AG09319 (cell line): ENCODE data around the gene HABP4.

Source experiments
- DNase-seq: peaks from one replicate; pipeline ENCODE4 v3.0.0-alpha.2; 2010; ENCODE audit warnings: low read depth; ENCODE audit errors: extremely low read depth
- CTCF ChIP-seq: IDR thresholded peaks from 2 replicates; pipeline ENCODE4 v1.5.1; 2011; ENCODE audit warnings: low read depth, mild to moderate bottlenecking, inconsistent platforms, low read length, moderate library complexity

The HABP4 gene

GRCh38 chr9:96514108-96514799 is 64.3 kb downstream of the HABP4 start:
- peak; percentile 67 for DNase-seq

GRCh38 chr9:96514800-96515158 is 64.8 kb downstream of the HABP4 start:
- no peak for TF ChIP-seq CTCF
- no peak for DNase-seq

More at GRCh38 chr9:96514108-96514799, 64.3 kb downstream of the HABP4 start:
- no peak for TF ChIP-seq CTCF

- TF ChIP-seq CTCF, result no peak
- no peak for DNase-seq
These were observed 65.9 kb downstream of the HABP4 start for GRCh38 chr9:96515621-96516470.

GRCh38 chr9:96519095-96519494 is 69.1 kb downstream of the HABP4 start:
- no peak for DNase-seq
- no peak for TF ChIP-seq CTCF

- no peak for TF ChIP-seq CTCF
- DNase-seq, result no peak
These were observed 69.8 kb downstream of the HABP4 start for GRCh38 chr9:96519787-96520186.

GRCh38 chr9:96522366-96522765 is 72.4 kb downstream of the HABP4 start:
- no peak for TF ChIP-seq CTCF
- no peak for DNase-seq

GRCh38 chr9:96523374-96523773 is 73.4 kb downstream of the HABP4 start:
- no peak for DNase-seq
- TF ChIP-seq CTCF, result no peak
